Psoas muscle (tissue), 8 donors: ENCODE measurements around the gene MTPN. TPM values are rescaled to one million over a fixed set of nuclear protein-coding genes. Genes with fewer than 3 reads are reported as not detected.

Source experiments
- ATAC-seq, 4 donors: fragments of 200-7000 bp; cut with Tn5 transposase; one replicate each; pipeline ENCODE4 v1.9.1; 2020; ENCODE audit warnings: moderate library complexity in 3 of 4, mild to moderate bottlenecking in 2 of 4
- DNase-seq, 2 donors: peaks; one replicate each; pipeline ENCODE4 v3.0.0-alpha.2; 2020
- H3K27ac ChIP-seq: fragments of 200-600 bp; one replicate; pipeline ENCODE4 v1.8.0; 2022
- H3K27me3 ChIP-seq, 3 donors: fragments of 200-600 bp in 1 of 3; one replicate each; pipeline versions ENCODE4 v1.6.1 to v1.8.0; 2013 to 2022; ENCODE audit warnings: low read length in 2 of 3, mild to moderate bottlenecking in 2 of 3, moderate library complexity in 1 of 3; ENCODE audit not compliant: insufficient read depth in 3 of 3
- H3K36me3 ChIP-seq, 2 donors: fragments of 200-600 bp in 1 of 2; one replicate each; pipeline versions ENCODE4 v1.6.1 to v1.8.0; 2013 to 2022; ENCODE audit warnings: low read depth in 1 of 2, mild to moderate bottlenecking in 1 of 2, moderate library complexity in 1 of 2; ENCODE audit not compliant: insufficient read depth in 1 of 2
- H3K4me1 ChIP-seq: fragments of 200-600 bp; one replicate; pipeline ENCODE4 v1.8.0; 2022
- H3K4me3 ChIP-seq: fragments of 200-600 bp; one replicate; pipeline ENCODE4 v1.8.0; 2022; ENCODE audit warnings: mild to moderate bottlenecking
- H3K9me3 ChIP-seq: fragments of 200-600 bp; one replicate; pipeline ENCODE4 v1.8.0; 2022
- CTCF ChIP-seq: fragments of 200-600 bp; IDR thresholded peaks from one replicate; pipeline ENCODE4 v1.8.0; 2022; ENCODE audit warnings: antibody characterized with exemption
- WGBS, 3 donors: extraction: QIAGEN DNeasy Blood & Tissue Kit; methylation state at CpG; one replicate each; pipeline versions ENCODE4 v1.1.6 to v1.1.7; 2013; 5-methylcytosine and 5-hydroxymethylcytosine counted together
- intact Hi-C, 2 donors: fragments of 100-400 bp; cut with DNase I; formaldehyde crosslinking; loops; one replicate each; pipeline versions ENCODE4 v1.11.0 to v1.14.2; 2022
- polyA plus RNA-seq, 3 donors: library from polyadenylated mRNA; stranded (reverse); fragments of 200-250 nt; gene quantifications; one replicate each; pipeline ENCODE4 v1.2.3, GENCODE V29; 2013
- total RNA-seq, 4 donors: library from RNA; stranded (reverse); fragmentation: NEBNext Ultra II Directional in 2 of 4; extraction: Animal tissue kit (Norgen Biotek cat#: 25700) in 2 of 4; gene quantifications; one replicate each; pipeline versions ENCODE4 v1.2.1 to v1.2.4, GENCODE V29; 2021 to 2023
- donor health status: healthy with polysubstance abuse.
- donor health status: DM: no; HTN: no; CAD: no; lungs with moderate emphysema.
- donor health status: Bipolar disorder and iron deficiency.
- donor health status: healthy.
- donor health status: DM: yes; HTN: yes; CAD: no.
- donor health status: DM: no; HTN: no; CAD: no.
- donor health status: DM: no; HTN: no; CAD: no.
- donor health status: DM: yes; HTN: yes; CAD: no.

MTPN gene
- total and polyA plus RNA-seq, 7 donors, result 41.4 to 107 (median 62.4) TPM

DNA sequence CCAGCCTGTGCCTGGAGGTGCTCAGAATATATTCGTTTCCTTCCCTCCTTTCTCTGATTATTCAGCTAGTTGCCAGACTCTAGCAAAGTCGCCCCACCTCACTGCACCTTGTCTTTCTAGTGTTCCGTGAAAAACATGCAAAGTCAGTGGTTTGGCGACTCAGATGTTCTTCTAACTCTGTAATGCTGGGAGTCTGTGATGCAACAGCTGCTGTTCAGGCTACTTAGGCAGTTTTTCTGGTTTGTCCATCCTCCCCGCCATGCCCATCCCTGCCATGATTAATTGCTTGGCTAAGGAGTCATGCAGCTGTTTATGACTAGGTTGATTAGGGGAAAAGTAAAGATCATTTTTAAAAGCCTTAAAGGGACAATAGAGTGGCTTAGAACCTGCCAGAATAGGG, 99.4 kb downstream of the MTPN start:
- ATAC-seq (peak in 3 of 4 donors; percentile 59 to 85 (median 78)), DNase-seq (no peak)
- Histone ChIP-seq H3K4me3 (no peak overlapping the region), H3K36me3 (no peaks in the 10 kb centered on the region), H3K4me1 (peaks cover 5% of the 10 kb centered on the region), H3K27ac (no peak overlapping the region), H3K27me3 (no peaks in the 10 kb centered on the region), H3K9me3 (no peaks in the 10 kb centered on the region)
- intact Hi-C loops, result no loop called here
- WGBS, 3 donors, result 34 to 38% (median 35%) methylated on average over 5 of the region's 5 CpGs
- TF ChIP-seq CTCF, result no peak

Other genes starting within 250 kb of the MTPN start
- gene SLC13A4, start 249.2 kb downstream of the MTPN start, total RNA-seq, result not detected
- under 1 TPM; 0.01 to 0.08 (median 0.03) TPM for gene SLC13A4, start 249.2 kb downstream of the MTPN start, polyA plus RNA-seq
- 1 to 10 TPM in 1 of 4 donors, under 1 TPM in 1, not detected in 2; 0.42 to 1.8 TPM for gene FAM180A, start 228.5 kb downstream of the MTPN start, total RNA-seq
- gene FAM180A, start 228.5 kb downstream of the MTPN start, polyA plus RNA-seq, result under 1 TPM; 0.07 to 0.13 (median 0.12) TPM